Keratinocyte (primary cell): ENCODE results near the gene CUTC. TPM values are rescaled to one million over a fixed set of nuclear protein-coding genes. Genes with fewer than 3 reads are reported as not detected.

ENCODE experiments used
- DNase-seq: peaks from one replicate; pipeline ENCODE4 v3.0.0-alpha.2; 2011; ENCODE audit warnings: low read depth, missing footprints, low spot score
- FAIRE-seq: peaks from 2 replicates; lab custom pipeline; 2011; peaks lifted over from hg19 to GRCh38; lab: Jason Lieb, UNC
- H2AFZ ChIP-seq: 2 replicates; pipeline ENCODE4 v1.6.0; 2012; ENCODE audit warnings: low read length, control low read depth, inconsistent platforms; ENCODE audit not compliant: control insufficient read depth
- H3K27ac ChIP-seq: 2 replicates; pipeline ENCODE4 v1.5.1; 2011; ENCODE audit warnings: low read length; ENCODE audit not compliant: control insufficient read depth, insufficient read depth
- H3K27me3 ChIP-seq: 3 replicates; pipeline ENCODE4 v1.6.0; 2011; ENCODE audit warnings: low read length; ENCODE audit not compliant: control insufficient read depth, insufficient read depth; ENCODE audit errors: extremely low read depth
- H3K36me3 ChIP-seq, 2 experiments: 2 replicates in 1 of 2; 3 replicates in 1 of 2; pipeline ENCODE4 v1.5.1; 2011; ENCODE audit warnings: low read length in 2 of 2, mild to moderate bottlenecking in 1 of 2; ENCODE audit not compliant: control insufficient read depth in 2 of 2, insufficient read depth in 2 of 2; ENCODE audit errors: extremely low read depth in 1 of 2
- H3K4me1 ChIP-seq: 3 replicates; pipeline ENCODE4 v1.5.1; 2011; ENCODE audit warnings: low read length; ENCODE audit not compliant: control insufficient read depth, insufficient read depth; ENCODE audit errors: extremely low read depth
- H3K4me2 ChIP-seq: 3 replicates; pipeline ENCODE4 v1.6.0; 2011; ENCODE audit warnings: low read depth, low read length; ENCODE audit not compliant: control insufficient read depth, insufficient read depth; ENCODE audit errors: extremely low read depth
- H3K4me3 ChIP-seq, 3 experiments: fragments of 200-600 bp in 1 of 3; sonication (generic) in 1 of 3; 2 replicates in 2 of 3; 3 replicates in 1 of 3; pipeline ENCODE4 v1.5.1; 2011 to 2016; ENCODE audit warnings: low read length in 3 of 3, mild to moderate bottlenecking in 3 of 3, control low read depth in 2 of 3, inconsistent platforms in 1 of 3, low read depth in 1 of 3, mixed read lengths in 1 of 3, mixed run types in 1 of 3, moderate library complexity in 1 of 3; ENCODE audit not compliant: control insufficient read depth in 2 of 3, insufficient read depth in 2 of 3; ENCODE audit errors: extremely low read depth in 1 of 3
- H3K79me2 ChIP-seq: 2 replicates; pipeline ENCODE4 v1.6.0; 2012; ENCODE audit warnings: low read length; ENCODE audit not compliant: control insufficient read depth, insufficient read depth
- H3K9ac ChIP-seq: 3 replicates; pipeline ENCODE4 v1.6.0; 2011; ENCODE audit warnings: low read length; ENCODE audit not compliant: control insufficient read depth, insufficient read depth; ENCODE audit errors: extremely low read depth
- H3K9me1 ChIP-seq: 3 replicates; pipeline ENCODE4 v1.6.0; 2011; ENCODE audit warnings: low read length; ENCODE audit not compliant: control insufficient read depth, insufficient read depth; ENCODE audit errors: extremely low read depth
- H3K9me3 ChIP-seq: 2 replicates; pipeline ENCODE4 v1.5.1; 2012; ENCODE audit warnings: low read depth, low read length; ENCODE audit not compliant: control insufficient read depth
- H4K20me1 ChIP-seq: 3 replicates; pipeline ENCODE4 v1.6.0; 2011; ENCODE audit warnings: low read length; ENCODE audit not compliant: control insufficient read depth, insufficient read depth; ENCODE audit errors: extremely low read depth
- EZH2 ChIP-seq: IDR thresholded peaks from one replicate; pipeline ENCODE4 v1.6.1; 2012; ENCODE audit warnings: inconsistent platforms, mild to moderate bottlenecking, low read length, moderate library complexity
- dilution Hi-C: fragments of 300-500 bp; cut with MboI; formaldehyde crosslinking; loops from one replicate; pipeline ENCODE4 v1.7.0; 2020; ENCODE audit warnings: low sequenced_read_pairs; ENCODE audit not compliant: extremely low pct_ligation_motif_present
- polyA plus RNA-seq, 5 experiments: library from polyadenylated mRNA; depleted of rRNA in 3 of 5; stranded (reverse) in 3 of 5; stranded (forward) in 1 of 5; unstranded in 1 of 5; fragments of >200 nt; gene quantifications; 1 replicate in 1 of 5; 2 replicates in 3 of 5; 3 replicates in 1 of 5; pipeline versions ENCODE4 v1.2.1 to v1.2.3, GENCODE V29; 2011 to 2012; ENCODE audit warnings: missing spikeins in 2 of 5, low read depth in 1 of 5, low replicate concordance in 1 of 5
- TF ChIP-seq, protein P1 (sequence below), 3 experiments: IDR thresholded peaks in 1 of 3; conservative IDR thresholded peaks in 1 of 3; optimal IDR thresholded peaks in 1 of 3; 2 replicates in 2 of 3; 3 replicates in 1 of 3; pipeline versions ENCODE3 to v1.5.1; 2011; ENCODE audit warnings: low read length in 3 of 3, mild to moderate bottlenecking in 3 of 3, moderate library complexity in 2 of 3, control low read depth in 1 of 3, inconsistent platforms in 1 of 3; ENCODE audit not compliant: insufficient read depth in 2 of 3; ENCODE audit errors: extremely low read depth in 1 of 3

CUTC gene
- polyA plus RNA-seq, 1 donor (not counting 4 experiments of a cell fraction or from before 2014, with no cell fraction given): 29.5 TPM

- H3K36me3 ChIP-seq: no peaks in the 10 kb centered on the region
- peak; percentile 71 for FAIRE-seq
- H3K9ac ChIP-seq: no peak overlapping the region
- no peaks in the 10 kb centered on the region for H3K9me3 ChIP-seq
- peak overlapping the region; percentile 96 for H3K27ac ChIP-seq
- H3K27me3 ChIP-seq: no peaks in the 10 kb centered on the region
- no peaks in the 10 kb centered on the region for H4K20me1 ChIP-seq
- no peak overlapping the region for H2AFZ ChIP-seq
- H3K4me1 ChIP-seq: peaks cover 72% of the 10 kb centered on the region
- H3K4me3 ChIP-seq: no peak overlapping the region
- no peaks in the 10 kb centered on the region for H3K79me2 ChIP-seq
- dilution Hi-C loops: no loop called here
- peak overlapping the region; percentile 90 for H3K4me2 ChIP-seq
- TF ChIP-seq, protein P1, sequence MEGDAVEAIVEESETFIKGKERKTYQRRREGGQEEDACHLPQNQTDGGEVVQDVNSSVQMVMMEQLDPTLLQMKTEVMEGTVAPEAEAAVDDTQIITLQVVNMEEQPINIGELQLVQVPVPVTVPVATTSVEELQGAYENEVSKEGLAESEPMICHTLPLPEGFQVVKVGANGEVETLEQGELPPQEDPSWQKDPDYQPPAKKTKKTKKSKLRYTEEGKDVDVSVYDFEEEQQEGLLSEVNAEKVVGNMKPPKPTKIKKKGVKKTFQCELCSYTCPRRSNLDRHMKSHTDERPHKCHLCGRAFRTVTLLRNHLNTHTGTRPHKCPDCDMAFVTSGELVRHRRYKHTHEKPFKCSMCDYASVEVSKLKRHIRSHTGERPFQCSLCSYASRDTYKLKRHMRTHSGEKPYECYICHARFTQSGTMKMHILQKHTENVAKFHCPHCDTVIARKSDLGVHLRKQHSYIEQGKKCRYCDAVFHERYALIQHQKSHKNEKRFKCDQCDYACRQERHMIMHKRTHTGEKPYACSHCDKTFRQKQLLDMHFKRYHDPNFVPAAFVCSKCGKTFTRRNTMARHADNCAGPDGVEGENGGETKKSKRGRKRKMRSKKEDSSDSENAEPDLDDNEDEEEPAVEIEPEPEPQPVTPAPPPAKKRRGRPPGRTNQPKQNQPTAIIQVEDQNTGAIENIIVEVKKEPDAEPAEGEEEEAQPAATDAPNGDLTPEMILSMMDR (optimal IDR thresholded peaks at IDR 0.05 in 1 of 3, IDR thresholded peaks at IDR 0.05 in 1 of 3, conservative IDR thresholded peaks at IDR 0.05 in 1 of 3; ENCODE audit: extremely low read depth in 1 of 3, insufficient read depth in 2 of 3, low read length in 3 of 3): peak in 1 of 3 experiments; percentile 19
- TF ChIP-seq EZH2: no peak
- H3K9me1 ChIP-seq: no peaks in the 10 kb centered on the region
- no peak for DNase-seq
These were observed 46.1 kb downstream of the CUTC start for GRCh38 chr10:99777918-99778714.

DNA sequence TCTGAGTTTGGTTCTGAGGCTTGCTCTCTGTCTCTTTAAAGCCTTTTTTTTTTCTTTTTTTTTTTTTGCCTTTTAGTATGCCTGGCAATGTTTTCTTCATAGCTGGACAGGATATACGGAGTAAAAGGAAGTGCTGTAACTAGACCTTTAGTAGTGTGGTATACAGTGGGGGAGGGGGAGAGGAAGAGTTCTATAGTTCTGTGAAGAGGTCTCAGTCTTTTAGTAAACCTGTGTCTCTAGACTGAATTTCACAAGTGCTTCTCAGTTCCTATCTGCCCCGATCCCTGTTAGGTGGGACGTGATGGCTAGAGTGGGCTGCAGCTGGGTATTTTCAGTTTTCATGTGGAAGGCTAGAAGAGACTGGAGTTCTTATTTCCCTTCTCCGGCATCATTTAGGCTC lies 47.3 kb downstream of the CUTC start:
- Histone ChIP-seq H4K20me1 (no peaks in the 10 kb centered on the region), H3K4me1 (peaks cover 84% of the 10 kb centered on the region), H3K4me3 (peak overlapping the region; percentile 18 to 55 (median 47)), H3K27me3 (no peaks in the 10 kb centered on the region), H3K9ac (peak overlapping the region; percentile 83), H3K4me2 (peak overlapping the region; percentile 90), H2AFZ (peak overlapping the region; percentile 51), H3K36me3 (no peaks in the 10 kb centered on the region), H3K9me1 (no peaks in the 10 kb centered on the region), H3K27ac (peak overlapping the region; percentile 96), H3K9me3 (no peaks in the 10 kb centered on the region), H3K79me2 (no peaks in the 10 kb centered on the region)
- FAIRE-seq: peak; percentile 75
- dilution Hi-C loops: no loop called here
- no peak for DNase-seq
- TF ChIP-seq, protein P1 (optimal IDR thresholded peaks at IDR 0.05 in 1 of 3, IDR thresholded peaks at IDR 0.05 in 1 of 3, conservative IDR thresholded peaks at IDR 0.05 in 1 of 3; ENCODE audit: extremely low read depth in 1 of 3, insufficient read depth in 2 of 3, low read length in 3 of 3): no peak
- TF ChIP-seq EZH2: no peak
